Activated T-helper 9 cell treated with anti-CD3 and anti-CD28 coated beads, Interleukin-2, amount 50 U/mL, for 16 hours (primary cell): ENCODE results near the gene CCDC32.
A peak's percentile ranks its signal among the peaks of the same experiment; 100 is the strongest.

Source experiments
- DNase-seq: peaks from one replicate; pipeline ENCODE4 v3.0.0-alpha.2; 2020; ENCODE audit warnings: low read depth

Gene CCDC32

GRCh38 chr15:40511472-40512133, 53.2 kb downstream of the CCDC32 start:
- DNase-seq: no peak

- DNase-seq: no peak
Measured at GRCh38 chr15:40511093-40511471, 53.8 kb downstream of the CCDC32 start.

GRCh38 chr15:40510201-40510600, 54.6 kb downstream of the CCDC32 start:
- no peak for DNase-seq

GRCh38 chr15:40508216-40508615, 56.6 kb downstream of the CCDC32 start:
- no peak for DNase-seq

GRCh38 chr15:40506964-40507571, 57.8 kb downstream of the CCDC32 start:
- DNase-seq: peak; percentile 45
